Glomerular visceral epithelial cell (primary cell): ENCODE data around the gene PTRHD1.

Experiments used
- DNase-seq: peaks from one replicate; pipeline ENCODE4 v3.0.0-alpha.2; 2016; ENCODE audit errors: extremely low spot score

PTRHD1 gene

DNA sequence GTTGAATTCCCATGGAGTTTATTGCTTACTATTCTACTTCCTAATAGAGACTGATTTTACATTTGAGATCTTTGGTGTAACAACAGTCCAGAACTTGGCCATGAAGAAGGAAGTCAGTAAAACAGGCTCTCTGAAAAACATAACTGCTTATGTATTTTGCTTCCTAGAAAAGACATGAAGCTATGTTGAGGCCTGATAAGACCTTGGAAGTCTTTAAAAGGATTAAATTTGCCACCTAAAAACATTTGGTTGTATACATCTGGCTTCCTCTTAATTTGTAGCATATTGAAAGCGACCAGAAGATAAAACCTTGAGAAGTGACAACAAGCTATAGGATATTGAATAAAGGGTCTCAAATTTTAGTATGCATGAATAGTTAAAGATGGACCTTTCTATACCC is 36.4 kb downstream of the PTRHD1 start:
- DNase-seq = no peak

GRCh38 chr2:24754985-24755705 is 38.0 kb downstream of the PTRHD1 start:
- no peak for DNase-seq

- DNase-seq = no peak
These were observed 44.0 kb downstream of the PTRHD1 start for GRCh38 chr2:24749069-24749691.

- DNase-seq = no peak
These were observed 45.9 kb downstream of the PTRHD1 start for GRCh38 chr2:24747299-24747698.

- no peak for DNase-seq
These were observed 47.4 kb downstream of the PTRHD1 start for GRCh38 chr2:24745825-24746224.

- no peak for DNase-seq
These were observed 48.8 kb downstream of the PTRHD1 start for GRCh38 chr2:24744356-24744755.

DNA sequence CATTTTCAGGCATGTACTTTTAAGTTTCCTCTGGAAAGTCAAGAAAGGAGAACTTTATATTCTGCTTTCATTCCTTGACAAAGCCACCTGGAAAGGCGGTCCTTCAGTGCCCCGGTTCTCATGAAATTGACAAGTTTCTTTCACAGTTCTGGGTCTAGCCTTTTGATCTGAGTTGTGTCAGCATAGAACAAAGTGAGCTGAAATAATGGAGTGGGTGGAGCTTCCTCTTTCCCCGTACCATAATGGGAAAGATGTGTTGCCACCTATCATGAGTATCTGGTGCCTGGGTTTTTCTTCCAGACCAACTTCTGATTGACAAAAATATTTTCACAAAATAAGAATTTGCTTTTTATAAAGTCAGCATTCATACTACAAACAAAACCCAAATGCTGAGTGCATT is 49.3 kb downstream of the PTRHD1 start:
- no peak for DNase-seq

GRCh38 chr2:24742730-24743129 is 50.5 kb downstream of the PTRHD1 start:
- DNase-seq = no peak

GRCh38 chr2:24740142-24740541 is 53.0 kb downstream of the PTRHD1 start:
- no peak for DNase-seq
